GM19025 (cell line): ENCODE measurements around the gene ARHGAP26.

ENCODE experiments used
- ATAC-seq: cut with Tn5 transposase; IDR thresholded peaks from one replicate; pipeline ENCODE4 v1.9.1; 2021; ENCODE audit warnings: mild to moderate bottlenecking, low read depth, moderate library complexity; ENCODE audit not compliant: unreplicated experiment

Gene ARHGAP26

GRCh38 chr5:142844866-142845265 is 74.7 kb downstream of the ARHGAP26 start:
- ATAC-seq, result no peak

- no peak for ATAC-seq
Measured at GRCh38 chr5:142845402-142845921, 75.3 kb downstream of the ARHGAP26 start.

GRCh38 chr5:142845954-142846398 is 75.8 kb downstream of the ARHGAP26 start:
- no peak for ATAC-seq

- no peak for ATAC-seq
Measured at GRCh38 chr5:142846406-142846805, 76.2 kb downstream of the ARHGAP26 start.

GRCh38 chr5:142847898-142848790 is 78.0 kb downstream of the ARHGAP26 start:
- no peak for ATAC-seq

GRCh38 chr5:142849466-142849865 is 79.3 kb downstream of the ARHGAP26 start:
- ATAC-seq, result no peak

GRCh38 chr5:142849880-142850279 is 79.7 kb downstream of the ARHGAP26 start:
- no peak for ATAC-seq

GRCh38 chr5:142851731-142852130 is 81.6 kb downstream of the ARHGAP26 start:
- no peak for ATAC-seq

GRCh38 chr5:142852416-142853198 is 82.4 kb downstream of the ARHGAP26 start:
- no peak for ATAC-seq

GRCh38 chr5:142853682-142854081 is 83.5 kb downstream of the ARHGAP26 start:
- no peak for ATAC-seq

- ATAC-seq, result no peak
Measured at GRCh38 chr5:142856269-142856782, 86.1 kb downstream of the ARHGAP26 start.

- ATAC-seq, result no peak
Measured at GRCh38 chr5:142857405-142857804, 87.2 kb downstream of the ARHGAP26 start.

GRCh38 chr5:142859037-142859436 is 88.9 kb downstream of the ARHGAP26 start:
- ATAC-seq, result no peak

- ATAC-seq, result no peak
Measured at GRCh38 chr5:142860270-142860669, 90.1 kb downstream of the ARHGAP26 start.

GRCh38 chr5:142861011-142861410 is 90.8 kb downstream of the ARHGAP26 start:
- ATAC-seq, result no peak

GRCh38 chr5:142862594-142862993 is 92.4 kb downstream of the ARHGAP26 start:
- no peak for ATAC-seq

- ATAC-seq, result no peak
Measured at GRCh38 chr5:142863856-142864255, 93.7 kb downstream of the ARHGAP26 start.

- ATAC-seq, result no peak
Measured at GRCh38 chr5:142864290-142865260, 94.4 kb downstream of the ARHGAP26 start.

- no peak for ATAC-seq
Measured at GRCh38 chr5:142865631-142866030, 95.5 kb downstream of the ARHGAP26 start.
